Stimulated activated effector memory CD8-positive, alpha-beta T cell treated with anti-CD3 and anti-CD28 coated beads, Interleukin-12 subunit alpha, Interleukin-12 subunit beta, amount 100 ng/mL, for 72 hours (primary cell): ENCODE results near the gene DCDC2C.

Source experiments
- ATAC-seq: fragments of 150-1000 bp; cut with Tn5 transposase; 2 replicates; pipeline ENCODE4 v1.10.0; 2021
- DNase-seq, 2 donors: peaks; one replicate each; pipeline ENCODE4 v3.0.0; 2021 to 2022; ENCODE audit warnings: low spot score in 2 of 2
- H3K27ac Mint-ChIP-seq: one replicate; pipeline ENCODE4 v1.8.0; 2022; ENCODE audit warnings: mild to moderate bottlenecking, mixed read lengths
- H3K36me3 Mint-ChIP-seq: one replicate; pipeline ENCODE4 v1.8.0; 2022; ENCODE audit warnings: mild to moderate bottlenecking, mixed read lengths
- H3K4me1 Mint-ChIP-seq: one replicate; pipeline ENCODE4 v1.8.0; 2022; ENCODE audit warnings: mixed read lengths
- H3K4me3 Mint-ChIP-seq: one replicate; pipeline ENCODE4 v1.8.0; 2022; ENCODE audit warnings: mild to moderate bottlenecking, mixed read lengths
- H3K9me3 Mint-ChIP-seq: one replicate; pipeline ENCODE4 v1.8.0; 2022; ENCODE audit warnings: mixed read lengths

Gene DCDC2C

DNA sequence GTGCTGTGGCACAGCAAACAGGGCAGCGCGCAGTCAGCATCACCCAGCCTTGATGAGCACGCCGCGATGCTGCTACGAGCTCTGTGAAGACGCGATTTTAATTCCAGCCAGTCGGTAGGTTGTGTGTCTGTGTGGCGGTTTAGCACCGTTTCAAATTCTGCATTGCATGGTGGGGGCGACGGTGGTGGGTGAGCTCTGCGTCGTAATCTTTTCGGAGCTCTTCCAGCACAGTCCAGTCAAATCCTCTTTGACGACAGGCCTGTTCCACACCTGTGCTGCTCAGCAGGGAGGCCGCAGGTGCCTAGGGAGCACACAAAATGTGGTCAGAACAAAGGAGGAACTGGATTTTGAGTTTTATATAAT, 36.8 kb upstream of the DCDC2C start:
- no peaks in the 10 kb centered on the region for H3K36me3 Mint-ChIP-seq
- ATAC-seq (no peak), DNase-seq (peak in 1 of 2 donors; percentile 15)
- H3K9me3 Mint-ChIP-seq, result peaks cover 2% of the 10 kb centered on the region
- no peak overlapping the region for H3K27ac Mint-ChIP-seq
- H3K4me1 Mint-ChIP-seq, result no peaks in the 10 kb centered on the region
- H3K4me3 Mint-ChIP-seq, result no peak overlapping the region

DNA sequence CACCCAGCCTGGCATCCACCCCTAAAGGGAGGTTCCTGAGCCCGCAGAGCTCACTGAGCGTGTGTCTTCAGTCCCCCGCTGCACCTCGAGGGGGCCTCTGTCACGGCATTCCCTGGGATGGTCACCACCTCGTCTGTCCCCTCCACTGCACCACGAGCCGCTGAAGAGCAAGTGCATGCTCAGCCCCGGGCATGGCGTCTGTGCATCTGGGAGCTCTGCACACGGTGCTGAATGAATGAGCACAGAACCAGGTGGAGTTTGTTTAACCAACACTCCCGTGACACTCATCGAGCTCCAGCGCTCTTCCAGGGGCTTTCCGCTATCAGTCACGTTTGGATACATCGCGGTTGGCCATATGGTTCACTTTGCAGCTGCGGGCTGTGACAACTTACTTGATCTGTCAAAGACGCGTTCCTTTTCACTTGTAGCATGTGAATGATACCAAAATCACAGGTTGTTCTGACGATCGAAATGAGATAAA, 36.2 kb upstream of the DCDC2C start:
- no peak overlapping the region for H3K27ac Mint-ChIP-seq
- DNase-seq, result peak in 1 of 2 donors; percentile 22
- H3K9me3 Mint-ChIP-seq, result peaks cover 2% of the 10 kb centered on the region
- ATAC-seq, result no peak
- H3K4me3 Mint-ChIP-seq, result no peak overlapping the region
- no peaks in the 10 kb centered on the region for H3K36me3 Mint-ChIP-seq
- no peaks in the 10 kb centered on the region for H3K4me1 Mint-ChIP-seq

DNA sequence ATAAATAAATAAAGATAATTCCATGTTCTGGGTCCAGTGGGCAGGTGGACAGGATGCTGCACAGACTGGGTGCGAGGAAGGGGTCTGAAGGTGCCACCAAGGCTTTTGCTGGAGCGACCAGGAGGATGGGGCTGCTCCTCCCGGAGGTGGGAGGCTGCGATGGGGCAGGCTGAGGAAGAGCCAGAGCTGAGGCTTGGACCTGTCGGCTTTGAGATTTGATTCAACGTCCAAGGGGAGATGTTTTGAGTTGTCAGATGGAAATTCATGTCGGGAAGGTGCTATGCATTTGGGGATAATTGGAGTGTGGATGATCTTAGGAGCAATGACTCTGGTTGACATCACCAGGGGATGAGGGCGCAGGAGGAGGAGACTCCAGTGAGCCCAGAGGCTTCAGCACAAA, 33.7 kb upstream of the DCDC2C start:
- peaks cover 2% of the 10 kb centered on the region for H3K9me3 Mint-ChIP-seq
- ATAC-seq (no peak), DNase-seq (peak in 1 of 2 donors; percentile 22)
- H3K27ac Mint-ChIP-seq, result no peak overlapping the region
- no peaks in the 10 kb centered on the region for H3K36me3 Mint-ChIP-seq
- no peak overlapping the region for H3K4me3 Mint-ChIP-seq
- no peaks in the 10 kb centered on the region for H3K4me1 Mint-ChIP-seq

DNA sequence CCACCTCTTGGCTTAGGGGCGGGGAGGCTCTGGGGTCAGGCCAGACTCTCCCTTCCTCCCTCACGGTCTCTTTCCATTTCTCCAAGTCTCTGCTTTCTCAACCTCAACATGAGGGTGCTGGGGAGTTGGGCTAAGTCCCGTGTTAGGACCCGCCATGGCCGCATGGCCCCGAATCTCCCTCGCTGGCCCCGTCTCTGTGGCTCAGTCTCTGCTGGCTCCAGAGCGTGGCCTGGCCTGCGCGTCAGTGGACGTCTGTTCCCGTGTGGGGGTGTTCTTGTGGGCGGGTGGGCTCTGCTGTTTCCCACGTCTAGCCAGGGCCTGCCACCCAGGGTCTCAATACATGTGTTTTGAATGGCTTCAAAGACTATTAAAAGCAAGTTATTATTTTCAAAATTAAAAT, 33.0 kb upstream of the DCDC2C start:
- H3K4me3 Mint-ChIP-seq, result no peak overlapping the region
- no peaks in the 10 kb centered on the region for H3K4me1 Mint-ChIP-seq
- no peaks in the 10 kb centered on the region for H3K36me3 Mint-ChIP-seq
- no peak overlapping the region for H3K27ac Mint-ChIP-seq
- peaks cover 2% of the 10 kb centered on the region for H3K9me3 Mint-ChIP-seq
- DNase-seq (peak in 1 of 2 donors; percentile 20), ATAC-seq (no peak)

DNA sequence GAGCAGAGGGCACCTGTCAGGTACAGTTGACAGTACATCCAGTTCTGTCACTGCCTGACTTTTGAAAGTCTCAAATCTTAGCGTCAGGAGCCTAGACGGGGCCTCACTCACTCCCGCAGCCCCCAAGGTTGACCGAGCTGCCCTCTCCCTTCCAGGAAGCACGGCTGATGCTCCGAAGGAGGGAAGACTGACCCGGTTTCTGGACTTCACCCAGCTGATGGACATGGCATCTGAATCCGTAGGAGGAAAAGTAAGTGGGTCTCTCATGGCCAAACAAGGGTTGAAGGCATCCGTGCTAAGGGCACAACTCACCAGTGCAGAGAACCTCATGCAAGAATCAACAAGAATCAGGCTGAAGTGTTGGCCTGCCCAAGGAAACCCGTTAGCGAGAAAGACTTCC, 32.4 kb upstream of the DCDC2C start:
- no peaks in the 10 kb centered on the region for H3K36me3 Mint-ChIP-seq
- peak in 1 of 2 donors; percentile 25 for DNase-seq
- no peaks in the 10 kb centered on the region for H3K4me1 Mint-ChIP-seq

DNA sequence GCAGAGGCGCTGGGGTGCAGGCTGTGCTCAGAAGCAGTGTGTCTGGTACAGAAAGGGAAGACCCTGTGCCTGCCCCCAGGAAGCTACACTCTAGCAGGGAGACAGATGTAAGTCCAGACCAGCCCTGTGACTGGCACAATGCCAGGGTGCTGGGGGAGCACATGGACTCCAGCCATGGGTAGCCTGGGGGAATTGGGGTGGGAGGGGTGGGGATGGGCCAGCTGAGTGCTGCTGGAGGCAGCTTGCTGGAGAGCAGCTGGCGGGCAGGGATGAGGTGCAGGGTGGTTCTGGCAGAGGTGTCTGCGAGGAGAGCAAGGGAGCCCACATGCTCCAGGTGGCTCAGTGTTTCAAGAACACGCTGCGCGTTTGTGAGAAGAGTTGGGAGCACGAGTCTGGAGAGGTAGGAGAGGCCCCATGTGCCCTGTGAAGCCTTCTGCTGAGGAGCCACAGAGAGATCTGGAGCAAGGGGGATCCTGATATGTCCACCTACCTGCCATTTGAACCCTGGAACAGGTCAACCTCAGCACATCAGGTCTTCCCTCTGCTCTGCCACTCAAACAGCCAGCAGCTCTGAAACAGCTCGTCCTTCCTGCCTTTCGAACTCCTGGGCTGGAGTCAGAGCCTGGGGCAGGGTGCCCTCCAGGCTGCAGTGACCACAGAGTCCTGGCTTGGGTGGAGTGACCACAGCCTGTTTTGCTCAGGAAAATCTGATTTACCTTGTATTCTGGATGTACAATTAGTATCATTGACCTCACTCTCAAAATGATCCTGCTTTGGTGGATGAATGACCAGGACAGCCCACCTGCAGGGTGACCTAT, 30.3 kb upstream of the DCDC2C start:
- H3K4me3 Mint-ChIP-seq, result no peak overlapping the region
- no peaks in the 10 kb centered on the region for H3K36me3 Mint-ChIP-seq
- H3K4me1 Mint-ChIP-seq, result no peaks in the 10 kb centered on the region
- ATAC-seq, result peak; percentile 33
- DNase-seq, result no peak
- no peaks in the 10 kb centered on the region for H3K9me3 Mint-ChIP-seq
- H3K27ac Mint-ChIP-seq, result no peak overlapping the region

More for the DNA sequence above, 32.4 kb upstream of the DCDC2C start:
- no peaks in the 10 kb centered on the region for H3K9me3 Mint-ChIP-seq
- H3K27ac Mint-ChIP-seq, result no peak overlapping the region
- no peak for ATAC-seq
- no peak overlapping the region for H3K4me3 Mint-ChIP-seq

DNA sequence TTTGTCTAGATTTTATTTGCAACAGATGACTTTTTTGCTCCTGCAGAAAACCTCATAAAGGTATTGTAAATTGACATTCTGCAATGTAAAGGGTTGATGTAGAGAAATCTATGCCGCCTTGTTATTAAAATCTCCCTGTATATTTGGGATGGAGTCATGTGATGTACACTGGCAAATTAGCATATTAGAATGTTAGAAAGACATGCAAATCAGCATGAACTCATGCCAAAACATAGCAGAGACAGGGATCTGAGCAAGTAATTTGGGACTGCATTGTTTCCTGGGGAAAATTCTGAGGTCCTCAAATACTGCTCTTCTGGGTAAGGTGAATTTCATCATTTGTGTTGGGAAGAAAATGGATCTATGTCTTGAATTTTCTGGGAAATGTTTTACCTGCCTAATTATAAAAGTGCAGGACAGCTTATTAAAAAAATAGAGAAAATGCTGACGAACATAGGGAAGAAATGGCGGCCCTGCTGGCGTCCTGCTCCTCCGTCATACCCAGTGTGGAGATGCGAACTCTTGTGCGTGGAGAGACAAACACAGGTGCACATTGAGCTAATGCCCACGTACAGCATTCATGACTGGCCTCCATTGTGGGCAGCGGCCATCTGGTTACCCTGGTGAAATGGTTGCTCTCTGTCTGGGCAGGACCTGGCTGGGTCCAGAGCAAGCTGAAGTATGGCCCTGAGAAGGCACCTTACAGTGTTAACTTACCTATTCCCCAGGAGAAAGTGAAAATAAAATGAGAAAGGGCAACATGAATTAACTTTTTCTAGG, 29.1 kb upstream of the DCDC2C start:
- Mint-ChIP-seq H3K9me3 (no peaks in the 10 kb centered on the region), H3K4me1 (no peaks in the 10 kb centered on the region), H3K27ac (no peak overlapping the region)

DNA sequence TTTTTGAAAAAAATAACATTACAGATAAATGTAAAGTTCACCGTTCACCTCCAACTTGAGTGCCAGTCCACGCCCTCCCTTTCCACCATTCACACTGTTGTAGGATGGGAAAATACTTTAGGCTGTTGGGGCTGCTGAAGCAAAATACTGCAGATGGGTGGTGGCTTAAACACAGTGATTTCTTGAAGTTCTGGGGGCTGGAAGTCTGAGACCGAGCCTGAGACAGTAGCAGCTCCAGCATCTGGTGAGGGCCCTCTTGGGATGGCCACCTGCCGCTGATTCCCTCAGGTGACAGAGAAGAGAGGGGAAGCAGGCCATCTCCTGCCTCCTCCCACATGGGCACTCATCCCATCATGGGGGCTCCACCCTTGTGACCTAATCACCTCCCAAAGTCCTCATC, 27.7 kb upstream of the DCDC2C start:
- DNase-seq (no peak), ATAC-seq (no peak)
- Mint-ChIP-seq H3K36me3 (no peaks in the 10 kb centered on the region), H3K4me3 (no peak overlapping the region), H3K27ac (no peak overlapping the region), H3K9me3 (no peaks in the 10 kb centered on the region), H3K4me1 (no peaks in the 10 kb centered on the region)

More for the DNA sequence above, 29.1 kb upstream of the DCDC2C start:
- H3K4me3 Mint-ChIP-seq, result no peak overlapping the region
- DNase-seq (no peak), ATAC-seq (no peak)
- no peaks in the 10 kb centered on the region for H3K36me3 Mint-ChIP-seq

DNA sequence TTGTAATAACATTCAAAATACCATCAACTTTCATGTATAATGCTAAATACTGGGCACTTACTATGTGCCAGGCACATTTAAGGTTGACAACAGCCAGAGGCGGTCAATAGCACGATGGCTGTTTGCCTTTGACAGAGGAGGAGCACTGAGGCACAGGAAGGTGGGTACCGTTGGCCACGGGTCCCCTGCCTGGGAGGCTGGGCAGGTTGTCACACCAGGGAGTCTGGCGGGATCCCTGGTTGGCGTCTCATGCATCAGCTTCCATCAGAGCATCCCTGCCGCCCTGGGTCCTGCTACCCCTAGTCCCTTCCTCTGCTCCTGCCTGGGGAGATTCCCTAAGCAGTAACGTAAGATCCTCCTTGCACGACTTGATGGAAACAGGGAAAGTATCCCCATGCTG, 25.9 kb upstream of the DCDC2C start:
- no peaks in the 10 kb centered on the region for H3K9me3 Mint-ChIP-seq
- no peak for DNase-seq

DNA sequence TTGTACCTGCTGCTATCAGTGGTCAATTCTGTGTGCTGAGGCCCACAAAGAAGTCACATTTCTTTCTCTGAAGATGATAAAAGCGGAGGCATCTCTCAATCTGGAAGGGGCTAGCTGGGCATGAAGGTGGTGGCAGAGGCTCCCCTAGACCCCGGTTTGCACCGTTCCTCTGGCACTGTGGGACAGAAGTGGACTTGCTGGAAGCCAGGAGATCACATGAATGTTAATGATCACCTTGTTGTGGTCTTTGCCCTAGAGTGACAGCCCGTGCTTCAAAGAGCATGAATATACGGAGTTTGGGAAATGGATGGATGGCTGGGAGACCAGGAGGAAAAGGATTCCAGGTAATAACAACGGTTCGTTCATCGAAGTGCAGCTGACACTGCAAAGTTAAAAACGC, 25.2 kb upstream of the DCDC2C start:
- ATAC-seq, result no peak
- no peak for DNase-seq
- H3K4me1 Mint-ChIP-seq, result no peaks in the 10 kb centered on the region
- no peak overlapping the region for H3K4me3 Mint-ChIP-seq
- H3K27ac Mint-ChIP-seq, result no peak overlapping the region
- no peaks in the 10 kb centered on the region for H3K36me3 Mint-ChIP-seq
- no peaks in the 10 kb centered on the region for H3K9me3 Mint-ChIP-seq

More for the DNA sequence above, 25.9 kb upstream of the DCDC2C start:
- no peak overlapping the region for H3K4me3 Mint-ChIP-seq
- H3K36me3 Mint-ChIP-seq, result no peaks in the 10 kb centered on the region
- no peak overlapping the region for H3K27ac Mint-ChIP-seq
- no peaks in the 10 kb centered on the region for H3K4me1 Mint-ChIP-seq
- ATAC-seq, result no peak

DNA sequence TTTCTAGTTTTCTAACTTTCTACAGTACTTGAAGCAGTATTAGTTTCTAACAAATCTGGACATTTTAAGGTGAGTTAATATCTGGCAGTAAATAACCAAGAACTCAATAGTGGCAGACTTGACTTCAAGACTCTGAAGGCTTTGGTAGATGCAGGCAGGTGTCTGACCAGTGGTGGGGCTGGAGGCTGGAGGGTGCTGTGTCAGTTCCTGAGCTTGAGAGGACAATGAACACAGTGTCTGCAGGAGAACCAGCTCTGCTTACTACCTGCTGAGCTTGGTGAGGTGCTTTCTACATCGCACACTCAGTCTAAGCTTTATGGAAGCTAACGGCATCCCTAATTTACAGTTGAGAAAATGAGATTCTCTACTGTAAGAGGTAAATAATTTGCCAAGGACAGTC, 24.2 kb upstream of the DCDC2C start:
- H3K4me1 Mint-ChIP-seq, result no peaks in the 10 kb centered on the region
- no peaks in the 10 kb centered on the region for H3K9me3 Mint-ChIP-seq
- ATAC-seq (no peak), DNase-seq (no peak)
- H3K4me3 Mint-ChIP-seq, result no peak overlapping the region
- H3K36me3 Mint-ChIP-seq, result no peaks in the 10 kb centered on the region
- no peak overlapping the region for H3K27ac Mint-ChIP-seq

DNA sequence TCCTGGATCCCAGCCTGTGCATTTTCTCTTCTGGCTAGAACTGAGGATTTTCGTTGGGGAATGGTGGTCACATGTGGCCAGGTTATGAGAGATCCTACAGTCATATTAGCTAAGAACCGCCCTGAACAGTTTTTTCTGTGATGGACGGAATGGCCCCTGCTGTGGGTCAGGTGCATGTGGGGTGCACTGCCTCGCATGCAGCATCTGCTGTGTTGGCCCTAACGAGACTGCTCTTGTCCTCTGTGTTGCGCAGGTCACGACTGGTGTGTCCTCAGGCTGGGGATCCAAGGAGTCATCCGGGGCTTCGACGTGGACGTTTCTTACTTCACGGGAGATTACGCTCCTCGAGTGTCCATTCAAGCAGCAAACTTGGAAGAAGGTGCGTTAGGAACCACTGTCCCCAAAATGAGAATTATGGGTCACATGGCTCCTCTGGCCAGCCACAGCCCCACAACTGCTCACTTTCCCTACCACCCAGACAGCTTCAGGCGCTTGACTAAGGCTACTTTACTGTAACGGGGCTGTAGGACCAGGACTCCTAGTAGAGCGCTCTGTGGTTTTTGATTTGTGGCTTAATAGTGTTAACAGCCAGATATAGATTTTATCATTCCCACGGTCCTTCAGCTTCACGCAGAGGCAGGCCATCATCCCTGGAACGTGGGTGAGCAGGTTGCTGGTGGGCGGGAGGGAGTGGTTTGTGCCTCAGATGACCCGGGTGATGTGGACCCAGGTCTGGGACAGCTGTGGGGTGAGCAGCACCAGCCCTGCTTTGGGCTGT, 23.6 kb upstream of the DCDC2C start:
- H3K9me3 Mint-ChIP-seq, result no peaks in the 10 kb centered on the region
- no peaks in the 10 kb centered on the region for H3K4me1 Mint-ChIP-seq
- DNase-seq (no peak), ATAC-seq (no peak)
- H3K36me3 Mint-ChIP-seq, result no peaks in the 10 kb centered on the region
- H3K4me3 Mint-ChIP-seq, result no peak overlapping the region
- H3K27ac Mint-ChIP-seq, result no peak overlapping the region

DNA sequence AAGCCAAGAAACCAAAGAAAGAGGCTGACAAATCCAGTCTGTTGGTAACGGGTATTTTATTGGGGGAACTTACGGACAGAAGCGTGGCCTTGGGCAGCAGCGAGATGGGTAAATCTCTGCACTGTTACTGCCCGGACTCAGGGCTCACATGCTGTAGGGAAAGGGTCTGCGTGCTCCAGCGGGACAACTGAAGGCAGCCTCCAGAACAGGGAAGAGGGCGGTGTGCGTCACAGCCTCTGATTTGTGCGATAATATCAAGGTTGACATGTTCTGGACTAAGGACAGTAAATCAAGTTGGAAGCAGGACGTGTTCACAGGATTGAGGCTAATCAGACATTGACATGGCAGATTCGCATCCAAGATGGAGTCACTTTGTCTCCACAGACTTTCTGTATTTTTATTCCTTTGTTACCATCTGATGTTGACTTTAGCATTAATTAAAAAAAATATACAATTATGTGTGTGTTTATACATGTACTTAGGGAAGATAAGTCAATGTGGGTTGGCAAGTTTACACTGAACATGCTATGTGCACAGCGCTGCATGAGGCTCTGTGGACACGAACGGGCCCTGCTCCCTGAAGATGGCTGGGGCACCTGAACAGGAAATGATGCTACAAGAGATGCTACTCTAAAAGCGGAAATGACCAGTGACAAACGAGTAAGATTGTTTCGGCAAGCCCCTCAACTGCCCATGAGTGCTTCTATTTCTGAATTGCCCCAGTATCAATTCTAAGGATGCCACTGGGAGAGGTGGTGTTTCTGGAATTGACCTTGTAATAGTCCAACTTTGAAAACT, 22.6 kb upstream of the DCDC2C start:
- Mint-ChIP-seq H3K4me3 (no peak overlapping the region), H3K9me3 (no peaks in the 10 kb centered on the region), H3K4me1 (no peaks in the 10 kb centered on the region), H3K36me3 (no peaks in the 10 kb centered on the region), H3K27ac (no peak overlapping the region)
- ATAC-seq (no peak), DNase-seq (no peak)

DNA sequence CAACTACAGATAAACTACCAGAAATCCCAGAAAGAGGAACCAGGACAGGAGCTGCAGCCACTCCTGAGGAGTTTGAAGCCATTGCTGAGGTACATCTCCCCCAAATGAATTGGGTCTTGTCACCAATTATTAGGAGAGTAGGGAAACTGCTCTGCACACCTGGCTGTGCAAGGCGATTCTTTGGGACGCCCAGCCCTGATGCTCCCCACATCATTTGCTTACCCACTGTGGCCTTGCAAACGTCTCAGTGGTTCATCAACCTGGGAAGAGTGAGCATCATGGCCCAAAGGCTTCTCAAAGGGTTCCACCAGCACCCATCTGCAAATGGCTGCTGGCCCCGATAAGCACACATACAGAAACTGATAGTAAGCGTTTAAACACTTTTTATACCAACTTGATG, 21.8 kb upstream of the DCDC2C start:
- H3K9me3 Mint-ChIP-seq, result no peaks in the 10 kb centered on the region
- no peak overlapping the region for H3K4me3 Mint-ChIP-seq
- ATAC-seq (no peak), DNase-seq (no peak)
- H3K4me1 Mint-ChIP-seq, result no peaks in the 10 kb centered on the region
- H3K27ac Mint-ChIP-seq, result no peak overlapping the region
- H3K36me3 Mint-ChIP-seq, result no peaks in the 10 kb centered on the region

DNA sequence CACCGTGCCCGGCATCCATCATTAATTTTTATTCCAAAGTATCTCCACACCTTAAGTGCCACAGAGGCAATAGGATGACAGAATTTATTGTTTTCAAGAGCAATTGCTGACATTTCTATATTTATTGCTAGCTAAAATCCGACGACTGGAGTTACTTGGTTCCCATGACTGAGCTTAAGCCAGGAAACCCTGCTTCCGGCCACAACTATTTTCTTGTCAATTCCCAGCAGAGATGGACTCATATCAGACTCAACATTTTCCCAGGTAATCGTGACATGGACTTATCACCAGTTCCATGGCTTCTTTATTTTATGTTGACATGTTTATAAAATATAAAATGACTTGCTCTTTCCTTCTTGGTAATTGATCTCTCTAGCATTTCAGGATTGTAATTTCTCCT, 20.6 kb upstream of the DCDC2C start:
- ATAC-seq (no peak), DNase-seq (no peak)
- Mint-ChIP-seq H3K9me3 (no peaks in the 10 kb centered on the region), H3K27ac (no peak overlapping the region), H3K4me1 (no peaks in the 10 kb centered on the region), H3K4me3 (no peak overlapping the region), H3K36me3 (no peaks in the 10 kb centered on the region)
